ENCODE measurements around the gene ANO2. TPM values are rescaled to one million over a fixed set of nuclear protein-coding genes. Genes with fewer than 3 reads are reported as not detected.

Gene ANO2
- polyA plus RNA-seq, 1 donor from 2014 or later = 1.8 TPM

GRCh38 chr12:5582541-5582940 lies 362.5 kb downstream of the ANO2 start:
- no peaks in the 10 kb centered on the region for H3K36me3 ChIP-seq (ENCODE audit: insufficient read depth, low read length)
- H3K9me3 ChIP-seq (ENCODE audit: low read length) = no peaks in the 10 kb centered on the region
- no peaks in the 10 kb centered on the region for H3F3A ChIP-seq (ENCODE audit: insufficient read depth, low read length, poor library complexity, severe bottlenecking)
- H2AFZ ChIP-seq (ENCODE audit: low read depth, low read length) = no peak overlapping the region
- H3K27ac ChIP-seq (ENCODE audit: low read length) = no peak overlapping the region
- no peaks in the 10 kb centered on the region for H4K20me1 ChIP-seq (ENCODE audit: insufficient read depth)
- no peak overlapping the region for H3K4me3 ChIP-seq (ENCODE audit: low read length)
- H3K79me2 ChIP-seq (replicated peaks; ENCODE audit: insufficient read depth, low read length) = no peaks in the 10 kb centered on the region
- no peak for TF ChIP-seq EZH2 (IDR thresholded peaks at IDR 0.05; ENCODE audit: borderline replicate concordance, insufficient read depth, low read length, poor library complexity, severe bottlenecking)
- TF ChIP-seq REST (IDR thresholded peaks at IDR 0.05; ENCODE audit: borderline replicate concordance) = no peak
- no peak for TF ChIP-seq POLR2AphosphoS5 (IDR thresholded peaks at IDR 0.05)
- no peak for TF ChIP-seq TAF1 (IDR thresholded peaks at IDR 0.05; ENCODE audit: low read depth)
- TF ChIP-seq CTCF (IDR thresholded peaks at IDR 0.05; ENCODE audit: poor library complexity, severe bottlenecking) = no peak
- no peak for TF ChIP-seq EP300 (conservative IDR thresholded peaks at IDR 0.05; ENCODE audit: poor library complexity, severe bottlenecking)
- TF ChIP-seq MXI1 (conservative IDR thresholded peaks at IDR 0.05; ENCODE audit: poor library complexity, severe bottlenecking) = no peak
- H3K27me3 ChIP-seq (ENCODE audit: insufficient read depth, low read depth, low read length) = no peaks in the 10 kb centered on the region
- H3K4me2 ChIP-seq (ENCODE audit: low read length) = no peak overlapping the region
- H3K9ac ChIP-seq (ENCODE audit: low read length) = no peak overlapping the region
- H3K9me2 ChIP-seq (ENCODE audit: insufficient read depth, low read length) = no peaks in the 10 kb centered on the region

GRCh38 chr12:5582018-5582417 lies 363.0 kb downstream of the ANO2 start:
- H3K27ac ChIP-seq (ENCODE audit: low read length) = no peak overlapping the region
- H2AFZ ChIP-seq (ENCODE audit: low read depth, low read length) = no peak overlapping the region
- TF ChIP-seq MXI1 (conservative IDR thresholded peaks at IDR 0.05; ENCODE audit: poor library complexity, severe bottlenecking) (no peak), EZH2 (IDR thresholded peaks at IDR 0.05; ENCODE audit: borderline replicate concordance, insufficient read depth, low read length, poor library complexity, severe bottlenecking) (no peak), TAF1 (IDR thresholded peaks at IDR 0.05; ENCODE audit: low read depth) (no peak), SMC3 (conservative IDR thresholded peaks at IDR 0.05; ENCODE audit: poor library complexity) (no peak)
- no peak overlapping the region for H3K4me2 ChIP-seq (ENCODE audit: low read length)
- H3K9me2 ChIP-seq (ENCODE audit: insufficient read depth, low read length) = no peaks in the 10 kb centered on the region
- no peaks in the 10 kb centered on the region for H3F3A ChIP-seq (ENCODE audit: insufficient read depth, low read length, poor library complexity, severe bottlenecking)
- no peaks in the 10 kb centered on the region for H3K36me3 ChIP-seq (ENCODE audit: insufficient read depth, low read length)
- no peaks in the 10 kb centered on the region for H3K79me2 ChIP-seq (replicated peaks; ENCODE audit: insufficient read depth, low read length)
- no peaks in the 10 kb centered on the region for H3K27me3 ChIP-seq (ENCODE audit: insufficient read depth, low read depth, low read length)
- no peaks in the 10 kb centered on the region for H3K9me3 ChIP-seq (ENCODE audit: low read length)
- no peaks in the 10 kb centered on the region for H4K20me1 ChIP-seq (ENCODE audit: insufficient read depth)
- no peak overlapping the region for H3K4me3 ChIP-seq (ENCODE audit: low read length)
- H3K9ac ChIP-seq (ENCODE audit: low read length) = no peak overlapping the region

GRCh38 chr12:5581616-5582015 lies 363.4 kb downstream of the ANO2 start:
- H2AFZ ChIP-seq (ENCODE audit: low read depth, low read length) = no peak overlapping the region
- H3K4me2 ChIP-seq (ENCODE audit: low read length) = no peak overlapping the region
- no peak for TF ChIP-seq EZH2 (IDR thresholded peaks at IDR 0.05; ENCODE audit: borderline replicate concordance, insufficient read depth, low read length, poor library complexity, severe bottlenecking)
- no peak for TF ChIP-seq RAD21 (conservative IDR thresholded peaks at IDR 0.05)
- TF ChIP-seq SMC3 (conservative IDR thresholded peaks at IDR 0.05; ENCODE audit: poor library complexity) = no peak
- TF ChIP-seq TAF1 (IDR thresholded peaks at IDR 0.05; ENCODE audit: low read depth) = no peak
- no peak for TF ChIP-seq REST (IDR thresholded peaks at IDR 0.05; ENCODE audit: borderline replicate concordance)
- H3F3A ChIP-seq (ENCODE audit: insufficient read depth, low read length, poor library complexity, severe bottlenecking) = no peaks in the 10 kb centered on the region
- no peaks in the 10 kb centered on the region for H4K20me1 ChIP-seq (ENCODE audit: insufficient read depth)
- no peak overlapping the region for H3K9ac ChIP-seq (ENCODE audit: low read length)
- no peaks in the 10 kb centered on the region for H3K27me3 ChIP-seq (ENCODE audit: insufficient read depth, low read depth, low read length)
- H3K9me3 ChIP-seq (ENCODE audit: low read length) = no peaks in the 10 kb centered on the region
- H3K9me2 ChIP-seq (ENCODE audit: insufficient read depth, low read length) = no peaks in the 10 kb centered on the region
- no peak overlapping the region for H3K27ac ChIP-seq (ENCODE audit: low read length)
- H3K4me3 ChIP-seq (ENCODE audit: low read length) = no peak overlapping the region
- H3K79me2 ChIP-seq (replicated peaks; ENCODE audit: insufficient read depth, low read length) = no peaks in the 10 kb centered on the region
- H3K36me3 ChIP-seq (ENCODE audit: insufficient read depth, low read length) = no peaks in the 10 kb centered on the region

Data from neural cell (in vitro differentiated cells).